Ascending aorta (tissue), 2 donors: ENCODE measurements around the gene FBXO28. TPM values are rescaled to one million over a fixed set of nuclear protein-coding genes. Genes with fewer than 3 reads are reported as not detected.

Source experiments
- DNase-seq, 2 donors: peaks; one replicate each; pipeline ENCODE4 v3.0.0-alpha.2; 2019; ENCODE audit warnings: low spot score in 2 of 2
- H3K27ac ChIP-seq, 2 donors: fragments of 200-600 bp; sonication (generic); one replicate each; pipeline ENCODE4 v1.5.1; 2016 to 2017; ENCODE audit warnings: mild to moderate bottlenecking in 1 of 2
- H3K27me3 ChIP-seq: fragments of 200-600 bp; sonication (generic); one replicate; pipeline ENCODE4 v1.5.1; 2017
- H3K36me3 ChIP-seq, 2 donors: fragments of 200-600 bp; sonication (generic); one replicate each; pipeline ENCODE4 v1.5.1; 2016
- H3K4me1 ChIP-seq, 2 donors: fragments of 200-600 bp; sonication (generic); one replicate each; pipeline ENCODE4 v1.5.1; 2016 to 2017; ENCODE audit warnings: mild to moderate bottlenecking in 1 of 2
- H3K4me3 ChIP-seq, 2 donors: fragments of 200-600 bp; sonication (generic); one replicate each; pipeline ENCODE4 v1.5.1; 2016 to 2017; ENCODE audit warnings: mild to moderate bottlenecking in 1 of 2
- H3K9me3 ChIP-seq, 2 donors: fragments of 200-600 bp; sonication (generic); one replicate each; pipeline ENCODE4 v1.5.1; 2016
- intact Hi-C: fragments of 100-400 bp; cut with DNase I; formaldehyde crosslinking; loops from one replicate; pipeline ENCODE4 v1.15.1; 2023
- total RNA-seq: library from RNA; depleted of rRNA; stranded (reverse); fragments of >200 nt; gene quantifications from one replicate; pipeline ENCODE4 v1.1.0, GENCODE V29; 2016
- TF ChIP-seq, protein P1 (sequence below), 3 experiments: fragments of 200-600 bp in 2 of 3; fragments of 450-650 bp in 1 of 3; sonication (generic) in 2 of 3; IDR thresholded peaks; one replicate each; pipeline ENCODE4 v1.5.1; 2016 to 2019; ENCODE audit warnings: antibody characterized with exemption in 3 of 3, mild to moderate bottlenecking in 1 of 3, moderate library complexity in 1 of 3

The FBXO28 gene
- total RNA-seq, 1 donor from 2014 or later: 4.8 TPM

GRCh38 chr1:224096773-224097172 lies 17.1 kb upstream of the FBXO28 start:
- H3K4me1 ChIP-seq: no peaks in the 10 kb centered on the region
- no peak for DNase-seq
- H3K36me3 ChIP-seq: no peaks in the 10 kb centered on the region
- H3K27ac ChIP-seq: no peak overlapping the region
- no peak overlapping the region for H3K4me3 ChIP-seq
- TF ChIP-seq, protein P1, sequence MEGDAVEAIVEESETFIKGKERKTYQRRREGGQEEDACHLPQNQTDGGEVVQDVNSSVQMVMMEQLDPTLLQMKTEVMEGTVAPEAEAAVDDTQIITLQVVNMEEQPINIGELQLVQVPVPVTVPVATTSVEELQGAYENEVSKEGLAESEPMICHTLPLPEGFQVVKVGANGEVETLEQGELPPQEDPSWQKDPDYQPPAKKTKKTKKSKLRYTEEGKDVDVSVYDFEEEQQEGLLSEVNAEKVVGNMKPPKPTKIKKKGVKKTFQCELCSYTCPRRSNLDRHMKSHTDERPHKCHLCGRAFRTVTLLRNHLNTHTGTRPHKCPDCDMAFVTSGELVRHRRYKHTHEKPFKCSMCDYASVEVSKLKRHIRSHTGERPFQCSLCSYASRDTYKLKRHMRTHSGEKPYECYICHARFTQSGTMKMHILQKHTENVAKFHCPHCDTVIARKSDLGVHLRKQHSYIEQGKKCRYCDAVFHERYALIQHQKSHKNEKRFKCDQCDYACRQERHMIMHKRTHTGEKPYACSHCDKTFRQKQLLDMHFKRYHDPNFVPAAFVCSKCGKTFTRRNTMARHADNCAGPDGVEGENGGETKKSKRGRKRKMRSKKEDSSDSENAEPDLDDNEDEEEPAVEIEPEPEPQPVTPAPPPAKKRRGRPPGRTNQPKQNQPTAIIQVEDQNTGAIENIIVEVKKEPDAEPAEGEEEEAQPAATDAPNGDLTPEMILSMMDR (IDR thresholded peaks at IDR 0.05): no peak
- no peaks in the 10 kb centered on the region for H3K9me3 ChIP-seq
- no peaks in the 10 kb centered on the region for H3K27me3 ChIP-seq
- intact Hi-C loops: no loop called here

- Histone ChIP-seq H3K27ac (no peak overlapping the region), H3K36me3 (no peaks in the 10 kb centered on the region), H3K4me1 (no peaks in the 10 kb centered on the region), H3K27me3 (no peaks in the 10 kb centered on the region), H3K4me3 (no peak overlapping the region), H3K9me3 (no peaks in the 10 kb centered on the region)
- TF ChIP-seq, protein P1 (IDR thresholded peaks at IDR 0.05): no peak
- intact Hi-C loops: no loop called here
- DNase-seq: no peak
These were observed 15.9 kb upstream of the FBXO28 start for GRCh38 chr1:224098007-224098406.

- TF ChIP-seq, protein P1 (IDR thresholded peaks at IDR 0.05): no peak
- no peak for DNase-seq
- H3K4me1 ChIP-seq: no peaks in the 10 kb centered on the region
- no peaks in the 10 kb centered on the region for H3K36me3 ChIP-seq
- H3K27me3 ChIP-seq: no peaks in the 10 kb centered on the region
- H3K27ac ChIP-seq: no peak overlapping the region
- no peak overlapping the region for H3K4me3 ChIP-seq
- intact Hi-C loops: no loop called here
- H3K9me3 ChIP-seq: no peaks in the 10 kb centered on the region
These were observed 7.2 kb upstream of the FBXO28 start for GRCh38 chr1:224106568-224107281.

DNA sequence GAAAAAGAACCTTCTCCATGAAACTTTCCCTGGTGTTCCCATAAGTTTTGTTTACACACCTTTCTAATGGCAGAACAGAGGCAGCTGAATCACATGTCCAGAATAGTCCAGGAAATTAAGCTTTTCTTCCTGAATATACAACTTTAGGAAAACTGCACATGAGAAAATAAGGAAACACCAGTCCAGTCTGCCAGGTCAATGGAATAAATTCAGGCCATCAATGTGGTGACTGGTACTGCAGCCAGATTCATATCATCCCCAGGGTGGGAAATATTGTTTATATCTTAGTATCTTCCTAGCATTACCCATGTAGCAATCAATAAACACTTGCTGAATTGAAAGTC lies 6.7 kb upstream of the FBXO28 start:
- Histone ChIP-seq H3K4me1 (no peaks in the 10 kb centered on the region), H3K4me3 (no peak overlapping the region), H3K27ac (no peak overlapping the region), H3K27me3 (no peaks in the 10 kb centered on the region), H3K36me3 (no peaks in the 10 kb centered on the region), H3K9me3 (no peaks in the 10 kb centered on the region)
- intact Hi-C loops: no loop called here
- TF ChIP-seq, protein P1 (IDR thresholded peaks at IDR 0.05): no peak
- DNase-seq: no peak

- no peaks in the 10 kb centered on the region for H3K4me1 ChIP-seq
- no peak for DNase-seq
- H3K27me3 ChIP-seq: no peaks in the 10 kb centered on the region
- intact Hi-C loops: no loop called here
- no peaks in the 10 kb centered on the region for H3K36me3 ChIP-seq
- TF ChIP-seq, protein P1 (IDR thresholded peaks at IDR 0.05): no peak
- H3K27ac ChIP-seq: no peak overlapping the region
- no peaks in the 10 kb centered on the region for H3K9me3 ChIP-seq
- H3K4me3 ChIP-seq: no peak overlapping the region
These were observed 4.9 kb upstream of the FBXO28 start for GRCh38 chr1:224108991-224109390.

DNA sequence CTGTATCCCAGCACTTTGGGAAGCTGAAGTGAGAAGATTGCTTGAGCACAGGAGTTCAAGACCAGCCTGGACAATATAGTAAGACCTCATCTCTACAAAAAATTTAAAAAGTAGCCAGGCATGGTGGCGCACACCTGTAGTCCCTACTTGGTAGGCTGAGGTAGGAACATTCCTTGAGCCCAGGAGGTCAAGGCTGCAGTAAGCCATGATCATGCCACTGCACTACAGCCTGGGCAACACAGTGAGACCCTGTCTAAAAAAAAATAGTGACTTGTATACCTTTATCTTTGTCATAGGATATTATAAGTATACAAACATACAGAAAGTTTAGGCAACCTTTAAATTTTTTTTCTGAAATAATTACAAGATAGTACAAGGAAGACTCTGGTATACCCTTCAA lies 3.9 kb upstream of the FBXO28 start:
- Histone ChIP-seq H3K27ac (no peak overlapping the region), H3K4me1 (no peaks in the 10 kb centered on the region), H3K27me3 (no peaks in the 10 kb centered on the region), H3K9me3 (no peaks in the 10 kb centered on the region), H3K4me3 (no peak overlapping the region), H3K36me3 (no peaks in the 10 kb centered on the region)
- intact Hi-C loops: loop anchor here (5.0 kb wide), 1 partner anchor 118 kb away; no protein-coding TSS in a partner anchor
- TF ChIP-seq, protein P1 (IDR thresholded peaks at IDR 0.05): no peak
- DNase-seq: no peak
